CD4-positive, alpha-beta T cell treated with Interleukin-4 for 1 hour (primary cell): ENCODE results near the gene HERC2.
"Not testable (repeated sequence)": the region's sequence is repeated elsewhere in the genome, so short reads cannot be mapped to it uniquely, and the experiment has no call there.

Experiments used
- DNase-seq, 2 donors: peaks; one replicate each; pipeline ENCODE4 v3.0.0-alpha.2; 2020 to 2022

The HERC2 gene

GRCh38 chr15:28273468-28273867 lies 48.5 kb downstream of the HERC2 start:
- no peak for DNase-seq

GRCh38 chr15:28272587-28272986 lies 49.4 kb downstream of the HERC2 start:
- no peak for DNase-seq

GRCh38 chr15:28271697-28272260 lies 50.2 kb downstream of the HERC2 start:
- DNase-seq: no peak

- no peak for DNase-seq
Observed at GRCh38 chr15:28269097-28269496, 52.9 kb downstream of the HERC2 start.

GRCh38 chr15:28267727-28268126 lies 54.3 kb downstream of the HERC2 start:
- no peak for DNase-seq

GRCh38 chr15:28265334-28266019 lies 56.5 kb downstream of the HERC2 start:
- no peak for DNase-seq

- no peak for DNase-seq
Observed at GRCh38 chr15:28264166-28264565, 57.8 kb downstream of the HERC2 start.

- no peak for DNase-seq
Observed at GRCh38 chr15:28262438-28262837, 59.5 kb downstream of the HERC2 start.

- DNase-seq: no peak
Observed at GRCh38 chr15:28260722-28261121, 61.3 kb downstream of the HERC2 start.

GRCh38 chr15:28260317-28260716 lies 61.7 kb downstream of the HERC2 start:
- DNase-seq: no peak

- DNase-seq: no peak
Observed at GRCh38 chr15:28255965-28256364, 66.0 kb downstream of the HERC2 start.

GRCh38 chr15:28252831-28253230 lies 69.1 kb downstream of the HERC2 start:
- no peak for DNase-seq

GRCh38 chr15:28246605-28247004 lies 75.4 kb downstream of the HERC2 start:
- DNase-seq: no peak

- no peak for DNase-seq
Observed at GRCh38 chr15:28243901-28244300, 78.1 kb downstream of the HERC2 start.

GRCh38 chr15:28243399-28243798 lies 78.6 kb downstream of the HERC2 start:
- no peak for DNase-seq

- not testable (repeated sequence) for DNase-seq
Observed at GRCh38 chr15:28238296-28238695, 83.7 kb downstream of the HERC2 start.

- not testable (repeated sequence) for DNase-seq
Observed at GRCh38 chr15:28231743-28232142, 90.2 kb downstream of the HERC2 start.

GRCh38 chr15:28231336-28231735 lies 90.6 kb downstream of the HERC2 start:
- DNase-seq: not testable (repeated sequence)

GRCh38 chr15:28228990-28229640 lies 92.9 kb downstream of the HERC2 start:
- DNase-seq: not testable (repeated sequence)

- DNase-seq: no peak
Observed at GRCh38 chr15:28228096-28228495, 93.9 kb downstream of the HERC2 start.

GRCh38 chr15:28227303-28227702 lies 94.7 kb downstream of the HERC2 start:
- DNase-seq: not testable (repeated sequence)

GRCh38 chr15:28222612-28223011 lies 99.4 kb downstream of the HERC2 start:
- DNase-seq: not testable (repeated sequence)

GRCh38 chr15:28221696-28222095 lies 100.3 kb downstream of the HERC2 start:
- not testable (repeated sequence) for DNase-seq

GRCh38 chr15:28219116-28219515 lies 102.9 kb downstream of the HERC2 start:
- DNase-seq: no peak
